ENCODE data around the gene CHRDL2.

DNA sequence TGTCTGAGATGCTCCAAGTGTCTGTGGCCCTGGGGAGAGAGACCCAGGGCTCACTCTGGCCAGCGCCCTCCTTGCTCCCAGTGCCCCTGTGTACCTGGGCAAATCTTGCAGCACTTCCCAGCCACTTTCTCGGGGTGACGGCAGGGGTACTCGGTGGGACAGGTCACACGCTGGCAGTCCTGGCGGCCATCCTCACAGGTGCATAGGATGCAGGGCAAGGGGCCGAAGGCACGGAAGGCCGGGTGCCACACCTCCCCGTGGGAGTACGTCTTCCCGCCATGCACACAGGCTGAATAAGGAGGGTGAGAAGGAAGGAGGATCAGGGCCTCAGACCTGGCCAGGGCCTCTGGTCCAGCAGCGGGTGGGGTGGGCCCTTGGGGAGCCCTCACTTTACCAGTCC, 28.0 kb downstream of the CHRDL2 start:
- TF ChIP-seq, protein P1, sequence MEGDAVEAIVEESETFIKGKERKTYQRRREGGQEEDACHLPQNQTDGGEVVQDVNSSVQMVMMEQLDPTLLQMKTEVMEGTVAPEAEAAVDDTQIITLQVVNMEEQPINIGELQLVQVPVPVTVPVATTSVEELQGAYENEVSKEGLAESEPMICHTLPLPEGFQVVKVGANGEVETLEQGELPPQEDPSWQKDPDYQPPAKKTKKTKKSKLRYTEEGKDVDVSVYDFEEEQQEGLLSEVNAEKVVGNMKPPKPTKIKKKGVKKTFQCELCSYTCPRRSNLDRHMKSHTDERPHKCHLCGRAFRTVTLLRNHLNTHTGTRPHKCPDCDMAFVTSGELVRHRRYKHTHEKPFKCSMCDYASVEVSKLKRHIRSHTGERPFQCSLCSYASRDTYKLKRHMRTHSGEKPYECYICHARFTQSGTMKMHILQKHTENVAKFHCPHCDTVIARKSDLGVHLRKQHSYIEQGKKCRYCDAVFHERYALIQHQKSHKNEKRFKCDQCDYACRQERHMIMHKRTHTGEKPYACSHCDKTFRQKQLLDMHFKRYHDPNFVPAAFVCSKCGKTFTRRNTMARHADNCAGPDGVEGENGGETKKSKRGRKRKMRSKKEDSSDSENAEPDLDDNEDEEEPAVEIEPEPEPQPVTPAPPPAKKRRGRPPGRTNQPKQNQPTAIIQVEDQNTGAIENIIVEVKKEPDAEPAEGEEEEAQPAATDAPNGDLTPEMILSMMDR (IDR thresholded peaks at IDR 0.05) = no peak
- TF ChIP-seq EZH2 (IDR thresholded peaks at IDR 0.05; ENCODE audit: borderline replicate concordance, insufficient read depth, low read depth, low read length, poor library complexity, severe bottlenecking) = no peak
